Kidney tubule cell (primary cell): ENCODE results near the gene IFI30.
"Not testable (repeated sequence)": the region's sequence is repeated elsewhere in the genome, so short reads cannot be mapped to it uniquely, and the experiment has no call there.

Experiments
- DNase-seq: peaks from one replicate; pipeline ENCODE4 v3.0.0-alpha.2; 2018; ENCODE audit warnings: low spot score

The IFI30 gene

DNA sequence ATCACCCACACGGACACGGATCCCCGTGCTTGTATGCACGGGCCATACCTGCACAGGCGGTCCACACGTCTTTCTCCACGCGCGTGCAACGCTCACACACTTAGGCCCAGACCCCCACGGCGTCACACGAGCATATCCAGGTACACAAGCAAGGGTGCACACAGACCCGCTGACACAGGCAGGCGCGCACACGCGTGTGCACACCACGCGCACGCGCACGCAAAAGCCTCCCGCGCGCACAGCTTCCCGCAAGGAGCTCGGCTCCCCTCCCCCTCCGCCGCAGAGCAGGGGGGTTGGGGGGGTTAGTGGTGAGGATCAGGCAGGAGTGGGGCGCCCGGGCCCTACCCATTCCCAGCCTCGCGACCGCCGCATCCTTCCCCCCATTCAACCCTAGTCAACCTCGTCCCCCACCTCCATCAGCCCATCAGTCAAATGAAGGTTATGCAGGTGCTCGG lies 29.8 kb downstream of the IFI30 start:
- DNase-seq, result no peak

DNA sequence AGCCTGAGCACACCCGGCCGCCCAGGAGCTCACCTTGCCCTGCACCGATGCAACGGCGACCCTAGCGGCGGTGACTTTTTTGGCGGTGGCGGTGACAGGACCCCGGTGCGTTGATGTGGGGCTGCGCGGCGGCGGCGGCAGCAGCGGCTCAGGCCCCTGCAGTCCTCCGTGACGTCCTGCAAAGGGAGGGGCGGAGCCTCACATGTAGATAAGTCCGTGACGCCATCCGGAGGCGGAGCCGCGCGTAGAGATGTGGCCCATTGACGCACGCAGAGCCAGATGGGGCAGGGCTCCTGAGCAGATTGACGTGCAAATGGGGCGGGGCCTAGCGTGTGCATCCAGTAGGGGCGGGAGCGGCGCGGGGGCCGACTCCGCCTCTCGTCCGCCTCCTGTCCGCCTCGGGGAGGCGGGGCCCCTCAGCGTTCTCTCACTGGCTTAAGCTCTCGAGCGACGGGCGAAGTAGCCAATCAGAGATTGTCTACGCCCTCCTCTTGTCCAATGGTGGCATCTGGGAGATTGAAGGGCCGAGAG lies 30.3 kb downstream of the IFI30 start, which contains the start of gene RAB3A:
RAB3A (minus strand) TSS at position 180 of the 531 bp plus-strand sequence. CDS start 1,302 bp downstream, outside the sequence.
- peak; percentile 100 for DNase-seq

DNA sequence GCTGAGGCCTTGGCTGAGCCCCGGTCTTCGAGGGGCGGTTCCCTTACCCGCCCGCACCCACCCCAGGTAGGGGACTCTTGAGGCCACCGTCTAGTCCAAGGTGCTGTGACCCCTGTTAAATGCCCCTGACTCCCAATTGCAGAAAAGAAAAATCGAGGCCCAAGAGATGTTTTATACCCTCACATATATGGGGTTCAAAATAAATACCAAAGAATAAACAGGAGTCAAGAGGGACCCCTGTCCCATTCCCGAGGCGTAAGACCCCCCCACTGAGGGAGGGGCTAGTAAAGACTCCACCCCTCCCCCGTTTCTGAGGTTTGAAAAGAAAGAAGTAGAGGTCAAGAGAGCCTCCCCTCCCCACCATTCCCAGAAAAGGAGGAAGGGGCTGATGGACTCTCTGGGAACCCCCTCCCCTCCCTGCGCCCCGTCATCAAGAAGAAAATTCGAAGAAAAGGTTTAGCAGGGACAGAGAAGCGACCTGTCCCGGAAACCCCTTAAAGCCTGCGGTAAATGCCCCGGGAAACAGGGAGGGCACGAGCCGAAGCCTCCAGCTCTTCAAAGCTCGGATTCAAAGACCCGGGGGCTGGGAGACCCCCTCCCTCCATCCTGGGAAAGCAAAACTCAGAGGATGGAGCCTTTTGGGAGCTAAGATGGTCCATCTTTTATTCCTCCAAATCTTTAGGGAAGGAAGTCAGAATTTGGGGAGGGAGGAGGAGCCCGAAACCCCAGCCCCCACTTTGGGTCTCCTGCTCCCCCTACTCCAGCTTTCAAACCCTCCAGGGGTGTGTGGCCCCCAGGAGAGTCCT lies 31.0 kb downstream of the IFI30 start:
- no peak for DNase-seq

DNA sequence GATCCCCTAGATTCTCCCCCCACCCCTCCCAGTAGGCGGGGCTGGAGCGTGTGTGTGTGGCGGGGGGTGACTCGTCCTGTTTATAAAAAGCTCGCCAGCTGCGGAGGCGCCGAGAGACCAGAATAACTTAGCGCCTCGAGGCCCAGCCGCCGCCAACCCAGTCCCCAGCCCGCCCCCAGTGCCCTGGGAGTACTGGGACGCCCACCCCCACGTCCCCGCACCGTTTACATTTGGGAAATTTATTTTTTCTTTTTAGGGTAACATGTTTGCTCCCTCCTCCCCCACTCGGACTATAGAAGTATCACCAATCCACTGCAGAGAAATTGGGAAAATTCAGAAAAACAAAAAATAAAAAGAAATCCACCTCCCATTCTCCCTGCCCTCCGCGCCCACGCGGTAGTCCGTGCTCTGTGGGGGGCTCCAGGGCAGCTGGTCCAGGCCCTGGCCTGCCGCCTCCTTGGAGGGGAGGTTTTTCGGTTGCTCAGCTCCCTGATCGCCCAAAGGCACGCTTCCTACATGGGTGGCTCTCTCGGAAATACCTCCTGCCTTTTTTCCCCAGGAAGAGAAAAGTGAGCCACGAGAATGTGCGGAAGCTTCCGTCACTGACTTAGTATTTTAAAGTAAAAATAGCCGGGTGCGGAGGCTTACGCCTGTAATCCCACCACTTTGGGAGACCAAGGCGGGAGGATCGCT lies 31.7 kb downstream of the IFI30 start:
- peak; percentile 46 for DNase-seq

DNA sequence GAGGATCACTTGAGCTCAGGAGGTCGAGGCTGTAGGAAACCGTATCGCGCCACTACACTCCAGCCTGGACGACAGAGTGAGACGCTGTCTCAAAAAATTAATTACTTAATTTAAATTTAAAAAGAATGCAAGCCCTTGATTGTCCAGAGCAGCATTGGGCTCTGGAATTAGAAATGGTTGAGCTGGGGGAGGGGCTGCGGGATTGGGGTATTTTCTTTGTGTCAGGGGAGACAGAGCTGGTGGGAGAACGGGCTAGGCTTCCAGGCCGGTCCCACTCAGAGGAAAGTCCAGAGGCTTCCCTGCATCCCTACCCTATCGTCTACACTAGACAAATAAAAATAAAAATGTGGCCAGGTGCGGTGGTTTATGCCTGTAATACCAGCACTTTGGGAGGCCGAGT lies 32.4 kb downstream of the IFI30 start:
- no peak for DNase-seq

DNA sequence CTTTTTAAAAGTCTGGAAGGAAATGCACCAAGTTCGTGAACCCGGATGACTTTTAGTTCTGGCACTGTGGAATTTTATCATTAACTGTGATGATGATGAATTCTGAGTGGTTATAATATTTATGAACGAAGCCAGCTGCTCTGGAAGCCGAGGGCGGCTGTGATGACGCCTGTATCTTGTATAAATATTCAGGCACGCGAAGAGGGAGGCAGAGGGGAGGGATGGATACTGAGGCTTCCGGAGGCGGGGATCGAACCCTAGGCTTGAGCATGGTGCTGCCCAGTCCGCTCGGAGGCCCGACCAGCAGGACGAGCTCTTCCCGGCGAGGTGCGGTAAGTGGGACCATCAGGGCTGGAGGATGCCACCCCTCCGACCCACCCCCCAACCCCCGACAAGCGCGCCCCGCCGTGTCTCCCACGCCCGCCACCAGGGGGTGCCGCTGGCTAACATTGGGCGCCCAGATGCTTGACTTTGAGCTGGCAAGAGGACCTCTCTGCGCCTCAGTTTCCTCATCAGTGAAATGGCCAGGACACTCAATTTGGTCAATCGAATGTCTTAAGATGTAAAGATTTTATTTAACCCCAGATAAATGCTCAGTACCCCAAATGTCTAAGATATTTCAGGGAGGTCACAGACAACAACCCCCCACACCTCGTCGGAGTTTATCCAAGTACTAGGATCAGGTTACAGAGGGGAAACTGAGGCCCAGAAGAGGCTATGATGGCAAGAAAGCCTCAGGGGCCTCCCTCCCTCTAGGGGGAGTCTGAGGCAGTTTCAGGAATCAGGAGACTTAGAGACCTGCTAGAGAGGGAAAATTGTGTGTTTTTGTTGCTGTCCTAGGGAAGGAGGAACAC lies 34.7 kb downstream of the IFI30 start:
- no peak for DNase-seq

DNA sequence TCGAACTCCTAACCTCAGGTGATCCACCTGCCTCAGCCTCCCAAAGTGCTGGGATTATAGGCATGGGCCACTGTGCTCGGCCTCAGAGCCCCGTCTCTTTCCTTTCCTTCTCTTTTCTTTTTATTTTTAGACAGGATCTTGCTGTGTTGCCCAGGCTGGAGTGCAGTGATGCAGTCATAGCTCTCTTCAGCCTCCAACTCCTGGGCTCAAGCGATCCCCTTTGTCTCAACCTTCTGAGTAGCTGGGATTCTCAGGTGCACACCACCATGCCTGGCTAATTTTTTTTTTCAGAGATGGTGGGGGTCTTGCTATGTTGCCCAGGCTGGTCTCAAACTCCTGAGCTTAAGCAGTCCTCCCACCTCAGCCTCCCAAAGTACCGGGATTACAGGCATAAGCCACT lies 36.3 kb downstream of the IFI30 start:
- not testable (repeated sequence) for DNase-seq

DNA sequence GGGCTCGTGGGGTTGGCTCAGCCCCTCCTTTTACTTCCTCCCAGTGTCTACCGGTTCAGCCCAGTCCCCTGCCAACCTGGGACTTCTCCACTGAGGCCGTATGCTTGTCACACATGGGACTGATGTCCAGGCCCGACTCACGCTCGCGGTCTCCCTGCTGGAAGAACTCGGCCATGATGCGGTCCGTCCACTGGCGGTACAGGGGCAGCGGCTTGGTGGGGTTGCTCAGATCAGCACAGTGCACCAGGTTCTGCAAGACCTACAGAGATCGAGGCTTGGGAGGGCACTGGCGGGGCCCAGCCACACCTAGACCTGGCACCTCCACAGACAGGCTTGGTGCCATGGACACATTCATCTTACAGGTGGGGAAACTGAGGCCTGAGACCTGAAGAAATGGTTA lies 38.1 kb downstream of the IFI30 start:
- no peak for DNase-seq

DNA sequence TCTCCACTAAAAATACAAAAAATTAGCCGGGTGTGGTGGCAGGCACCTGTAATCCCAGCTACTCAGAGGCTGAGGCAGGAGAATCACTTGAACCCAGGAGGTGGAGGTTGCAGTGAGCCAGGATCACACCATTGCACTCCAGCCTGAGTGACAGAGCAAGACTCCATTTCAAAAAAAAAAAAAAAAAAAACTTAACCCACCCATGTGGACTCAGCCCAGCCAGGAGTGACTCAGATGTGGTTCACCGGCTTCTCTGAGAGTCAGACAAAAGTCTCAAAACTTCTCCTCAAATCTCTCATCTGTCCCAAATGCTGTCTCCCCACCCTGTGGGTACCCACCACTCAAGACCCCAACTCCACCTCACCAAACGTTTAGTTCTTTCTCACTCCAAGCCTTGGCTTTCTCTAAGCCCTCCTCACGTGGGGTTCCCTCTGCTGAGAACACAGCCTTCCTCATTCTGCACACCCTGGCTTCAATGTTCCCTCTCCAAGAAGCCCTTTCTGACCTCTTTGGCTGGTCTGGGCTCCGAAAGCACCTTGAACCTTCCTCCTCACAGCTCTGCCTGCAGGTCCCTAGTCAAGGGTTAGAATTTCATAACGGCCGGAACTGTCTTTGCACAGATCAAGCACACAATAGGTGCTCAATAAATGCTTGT lies 41.3 kb downstream of the IFI30 start:
- peak; percentile 42 for DNase-seq

DNA sequence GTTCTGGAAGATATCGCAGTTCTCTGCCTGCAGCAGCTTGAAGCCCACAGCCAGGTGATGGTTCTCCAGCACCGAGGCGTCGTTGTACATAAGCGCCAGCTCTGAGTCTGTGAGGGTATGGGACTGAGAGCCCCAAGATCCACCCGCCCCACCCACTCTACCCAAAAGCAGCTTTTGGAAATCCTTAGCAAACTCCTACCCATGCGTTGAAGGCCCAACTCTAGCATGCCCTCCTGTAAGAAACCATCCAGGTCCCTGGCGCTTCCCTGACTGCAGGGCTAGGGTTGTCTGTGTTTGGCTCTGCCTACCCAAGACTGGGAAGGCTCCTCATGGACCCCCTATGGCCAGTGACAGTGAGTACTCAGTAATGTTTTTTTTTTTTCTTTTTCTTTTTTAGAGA lies 43.2 kb downstream of the IFI30 start:
- no peak for DNase-seq

DNA sequence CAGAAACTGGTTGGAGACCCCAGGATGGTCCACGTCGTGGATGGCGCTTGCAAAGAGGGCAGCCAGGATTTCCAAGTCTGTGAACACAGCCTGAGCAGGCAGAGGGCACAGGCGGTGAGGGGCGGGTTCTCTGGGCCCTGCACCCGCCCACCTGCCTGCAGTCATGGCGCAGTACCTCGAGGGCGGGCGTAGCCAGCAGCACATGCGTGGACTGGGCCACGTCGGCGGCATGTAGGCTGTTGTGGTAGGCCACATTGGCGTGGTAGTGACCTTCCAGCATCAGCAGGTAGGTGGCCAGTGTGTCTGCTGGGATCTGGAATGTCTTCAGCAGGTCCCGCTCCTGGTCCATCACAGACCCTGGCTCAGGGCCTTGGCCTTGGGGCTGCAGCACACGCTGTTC lies 44.5 kb downstream of the IFI30 start:
- DNase-seq, result no peak

DNA sequence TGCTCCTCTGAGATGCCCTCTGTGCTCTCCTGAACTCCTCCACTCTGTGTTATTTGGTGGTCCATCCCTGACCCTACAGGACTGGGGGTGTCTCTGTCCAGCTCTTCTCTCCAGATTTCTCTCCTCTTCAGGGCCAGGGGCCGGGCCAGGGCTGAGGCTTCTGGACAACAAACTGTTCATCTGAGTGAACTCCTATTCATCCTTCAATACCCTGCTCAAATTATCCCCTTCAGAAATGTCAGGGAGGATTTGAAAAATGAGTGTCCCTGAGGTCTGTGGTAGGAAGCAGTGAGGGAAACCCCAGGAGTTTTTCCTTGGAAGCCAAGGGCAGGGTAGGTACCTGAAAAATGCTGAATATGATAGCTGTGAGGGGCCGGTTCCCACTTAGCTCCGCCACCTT lies 45.0 kb downstream of the IFI30 start:
- DNase-seq, result no peak

DNA sequence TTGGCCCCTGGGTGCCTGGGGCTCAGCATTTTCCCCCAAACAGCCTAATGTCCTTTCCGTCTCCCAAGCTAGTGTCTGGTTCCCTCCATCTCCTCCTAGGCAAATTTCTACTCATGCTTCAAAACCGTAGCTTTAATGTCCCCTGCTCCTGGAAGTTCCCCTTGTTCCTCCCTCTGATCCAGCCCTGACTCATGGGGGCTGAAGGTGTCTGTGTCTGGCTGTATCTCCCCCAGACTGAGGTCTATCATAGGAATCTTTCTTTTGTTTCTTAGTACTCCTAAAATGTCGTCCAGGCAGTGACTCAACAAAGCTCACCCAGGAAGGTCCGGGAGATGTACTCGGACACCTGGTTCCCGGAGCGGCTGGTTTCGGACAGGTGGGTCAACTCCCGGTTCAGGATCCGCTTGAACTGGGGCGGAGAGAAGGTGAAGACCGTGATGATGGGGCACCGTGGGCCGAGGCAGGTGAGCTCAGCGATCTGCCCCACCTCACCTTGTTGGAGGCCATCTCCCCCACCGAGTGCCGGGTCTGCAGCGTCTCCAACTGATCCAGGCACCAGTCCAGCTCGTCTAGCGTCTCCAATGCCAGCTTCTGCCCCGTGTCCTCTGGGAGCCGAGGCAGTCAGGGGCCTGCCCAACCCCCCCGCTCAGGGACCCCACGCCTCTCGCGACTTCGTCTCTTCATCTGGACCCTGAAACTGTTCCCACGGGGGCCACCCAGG lies 46.5 kb downstream of the IFI30 start:
- no peak for DNase-seq

DNA sequence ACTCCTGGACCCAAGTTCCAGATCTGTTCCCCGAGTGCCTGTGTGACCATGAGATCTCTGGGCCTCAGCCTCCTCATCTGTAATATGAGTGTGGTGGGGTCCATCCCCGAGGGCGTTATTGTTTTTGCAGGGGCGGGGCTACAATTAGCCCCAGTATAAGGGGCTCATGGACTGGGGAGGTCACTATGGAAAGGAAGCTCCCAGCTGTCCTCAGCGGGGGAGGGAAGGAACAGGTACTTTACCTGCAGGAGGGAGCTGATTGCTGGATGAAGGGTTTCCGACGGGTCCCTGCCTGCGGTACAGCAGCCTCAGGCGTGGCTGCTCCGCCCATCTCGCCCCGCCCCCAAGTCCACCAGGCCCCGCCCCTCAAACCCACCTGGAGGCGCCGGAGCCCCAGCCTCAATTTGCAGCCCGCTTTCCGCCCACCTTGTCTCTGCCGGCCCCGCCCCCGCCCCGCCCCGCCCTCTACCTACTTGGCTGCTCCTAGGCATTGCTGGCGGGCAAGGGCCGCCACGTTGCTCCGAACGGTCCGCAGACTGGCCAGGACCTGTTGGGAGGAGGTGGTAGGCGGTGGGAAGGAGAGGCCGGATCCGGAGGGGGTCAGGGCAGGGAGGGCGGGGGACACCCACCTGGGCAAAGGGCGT lies 47.1 kb downstream of the IFI30 start:
- no peak for DNase-seq

DNA sequence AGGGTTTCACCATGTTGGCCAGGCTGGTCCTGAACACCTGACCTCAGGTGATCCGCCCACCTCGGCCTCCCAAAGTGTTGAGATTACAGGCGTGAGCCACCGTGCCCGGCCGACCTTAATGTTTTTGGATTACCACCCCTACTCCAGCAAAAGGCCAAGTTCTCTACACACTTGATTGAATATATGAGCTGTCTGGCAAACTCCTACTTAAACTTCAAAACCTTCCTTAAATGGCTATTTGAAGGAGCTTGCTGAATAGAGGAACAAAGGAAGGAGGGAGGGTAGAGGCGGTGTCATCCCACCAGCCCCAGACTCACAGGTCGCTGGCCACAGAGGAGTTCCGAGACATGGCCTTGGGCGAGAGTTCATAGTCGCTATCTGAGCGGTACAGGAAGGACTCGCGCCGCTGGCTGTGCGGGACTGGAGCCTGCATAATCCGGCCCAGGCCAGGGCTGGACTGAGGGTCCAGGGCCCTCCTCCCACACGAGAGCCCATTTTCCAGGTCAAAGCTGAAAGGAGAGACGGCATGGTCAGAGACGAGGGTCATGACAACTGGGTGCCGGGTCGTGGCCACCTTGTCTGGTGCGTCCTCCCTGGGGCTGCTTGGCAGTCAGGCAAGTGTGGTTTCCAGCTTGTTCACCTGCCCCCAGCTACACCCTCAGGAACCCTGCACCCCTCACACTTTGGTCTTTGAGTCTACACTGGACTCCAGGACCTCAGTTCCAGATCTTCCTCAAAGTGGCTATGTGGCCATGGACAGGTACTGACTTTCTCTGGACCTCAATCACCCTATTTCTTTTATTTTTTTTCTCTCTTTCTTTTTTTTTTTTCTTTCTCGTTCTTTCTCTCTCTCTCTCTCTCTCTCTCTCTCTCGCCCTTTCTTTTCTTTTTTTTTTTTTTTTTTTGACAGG lies 48.5 kb downstream of the IFI30 start:
- no peak for DNase-seq

DNA sequence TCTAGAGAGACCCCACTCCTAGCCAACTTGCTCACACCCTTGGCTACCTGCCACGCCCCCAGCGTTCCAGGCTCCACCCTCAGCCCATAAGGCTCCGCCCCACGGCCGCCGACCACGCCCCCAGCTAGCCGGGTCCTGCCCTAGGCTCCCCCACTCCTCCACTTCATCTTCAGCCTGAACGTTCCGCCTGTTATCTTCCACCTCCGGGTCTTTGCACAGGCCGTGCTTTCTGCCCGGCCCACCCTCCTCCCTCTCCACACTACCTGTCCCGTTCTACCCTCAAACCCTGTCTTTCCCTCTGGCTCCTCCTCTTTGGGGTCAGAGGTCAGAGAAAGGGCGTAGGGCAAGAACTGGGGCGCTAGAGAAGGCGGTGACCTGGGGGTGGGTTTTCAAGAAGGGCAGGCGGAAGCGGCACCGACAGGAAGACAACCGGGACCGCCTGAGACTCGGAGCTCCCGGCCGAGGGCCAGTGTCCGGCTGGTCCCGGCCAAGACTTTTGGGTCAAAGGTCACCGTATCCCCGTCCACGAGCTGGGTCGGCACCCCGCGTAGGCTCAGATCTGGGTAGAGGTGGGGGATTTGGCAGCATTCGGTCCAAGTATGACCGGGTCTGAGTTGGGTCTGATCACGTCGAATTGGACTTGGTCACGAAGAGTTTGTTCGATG lies 50.4 kb downstream of the IFI30 start:
- DNase-seq, result no peak

DNA sequence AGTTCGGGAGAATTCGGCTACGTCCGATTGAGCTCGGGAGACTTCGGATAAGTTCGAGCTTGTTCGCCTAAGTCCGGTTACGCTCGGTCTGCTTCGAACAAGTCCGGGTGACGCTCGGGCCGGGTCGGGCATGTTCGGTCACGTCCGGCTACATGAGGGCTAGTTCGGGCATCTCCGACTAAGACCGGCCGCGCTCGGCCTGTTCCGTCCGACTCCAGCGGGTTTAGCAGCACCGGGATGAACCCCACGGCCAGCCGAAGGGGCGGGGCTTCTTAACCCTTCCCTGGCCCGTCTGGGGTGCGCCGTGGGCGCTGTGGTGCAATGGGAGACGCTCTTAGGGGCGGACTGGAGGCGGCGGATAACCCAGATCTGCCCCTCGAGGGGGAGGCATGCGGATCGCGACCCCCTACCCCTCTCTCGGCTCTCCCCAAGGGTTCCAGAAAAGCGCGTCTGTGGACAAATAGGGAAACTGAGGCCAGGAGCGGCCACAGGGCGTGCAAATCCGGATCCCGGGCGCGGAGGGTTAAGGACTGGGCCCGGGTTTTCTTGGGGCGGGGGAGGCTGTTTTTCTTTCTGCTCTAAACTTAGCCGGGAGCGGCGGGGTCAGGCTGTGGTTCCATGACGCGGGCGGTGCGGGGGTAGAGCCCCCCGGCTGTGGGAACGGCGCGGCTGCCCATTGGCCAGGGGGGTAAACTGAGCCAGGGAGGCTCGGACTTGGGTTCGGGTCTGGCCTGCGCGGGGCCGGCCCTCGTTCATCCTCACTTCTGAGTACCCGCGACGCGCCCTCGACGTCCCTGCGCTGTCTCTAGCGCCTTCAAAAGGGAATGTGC lies 51.1 kb downstream of the IFI30 start:
- peak; percentile 98 for DNase-seq

DNA sequence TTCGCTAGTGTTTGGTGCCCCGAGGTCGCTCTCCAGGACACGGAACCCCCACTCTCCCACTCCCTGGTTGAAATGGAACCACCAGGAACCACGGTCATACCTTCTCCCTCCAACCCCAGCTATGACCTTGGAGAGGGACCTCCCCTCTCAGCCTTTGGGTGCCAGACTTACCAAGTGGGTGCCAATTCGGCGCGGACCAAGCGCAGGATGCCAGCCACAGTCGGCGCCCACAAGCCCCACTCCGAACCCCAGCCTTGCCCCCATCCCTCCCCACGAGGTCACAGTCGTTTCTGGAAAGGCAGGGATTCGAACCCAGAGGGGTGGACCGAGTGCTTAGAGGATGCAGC lies 51.7 kb downstream of the IFI30 start:
- DNase-seq, result no peak
